Activated CD8-positive, alpha-beta memory T cell treated with anti-CD3 and anti-CD28 coated beads, Interleukin-2, amount 50 U/mL, for 24 hours (primary cell): Measurements from ENCODE around the gene SYK.

ENCODE experiments used
- DNase-seq: peaks from one replicate; pipeline ENCODE4 v3.0.0-alpha.2; 2020; ENCODE audit errors: extremely low read depth

The SYK gene

DNA sequence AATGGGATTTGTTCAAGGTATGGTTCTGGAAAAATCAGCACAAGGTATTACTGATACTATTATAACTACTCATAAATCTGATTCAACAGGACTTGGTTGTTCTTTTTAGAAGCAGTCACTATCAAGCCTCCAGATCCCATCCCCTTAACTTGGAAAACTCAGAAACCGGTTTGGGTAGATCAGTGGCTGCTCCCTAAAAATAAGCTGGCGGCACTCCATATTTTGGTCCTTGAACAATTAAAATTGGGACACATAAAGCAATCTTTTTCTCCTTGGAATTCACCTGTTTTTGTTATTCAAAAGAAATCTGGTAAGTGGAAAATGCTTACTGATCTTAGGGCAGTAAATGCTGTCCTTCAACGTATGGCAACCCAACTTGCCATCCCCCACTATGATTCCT, 104.2 kb downstream of the SYK start:
- DNase-seq = no peak

DNA sequence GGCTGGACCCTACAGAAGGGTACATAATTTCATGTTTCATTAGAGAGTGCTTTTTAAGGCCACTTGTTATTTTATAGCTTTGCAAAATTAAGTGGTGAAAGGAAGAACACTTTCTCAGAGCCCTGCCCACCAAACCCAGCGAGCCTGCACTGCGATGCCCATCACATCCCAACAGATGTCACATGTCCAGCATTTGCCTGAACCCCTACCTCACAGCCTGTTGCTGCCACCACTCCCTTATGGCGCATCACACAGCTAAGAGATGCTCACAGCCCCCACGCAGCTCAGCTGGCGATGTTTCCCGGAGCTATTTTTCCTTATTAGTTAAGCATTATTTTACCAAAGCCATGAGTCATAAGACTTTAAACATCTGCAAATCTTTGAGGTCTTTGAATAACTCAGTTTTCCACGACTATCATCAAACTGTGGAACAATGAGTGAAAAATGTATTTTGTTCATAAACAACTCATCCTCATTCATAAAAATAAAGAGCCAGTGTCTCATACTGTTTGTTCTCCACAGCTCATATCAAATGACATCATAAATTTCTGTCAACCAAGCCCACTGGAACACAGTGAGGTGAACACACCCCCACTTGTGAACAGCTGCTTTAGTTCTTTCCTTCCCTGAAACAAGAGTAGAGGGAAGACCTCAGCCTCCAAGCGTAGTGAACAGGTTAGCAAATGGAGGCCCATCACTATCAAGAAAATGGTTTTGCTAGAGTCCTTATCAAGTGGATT, 104.9 kb downstream of the SYK start:
- DNase-seq = no peak

DNA sequence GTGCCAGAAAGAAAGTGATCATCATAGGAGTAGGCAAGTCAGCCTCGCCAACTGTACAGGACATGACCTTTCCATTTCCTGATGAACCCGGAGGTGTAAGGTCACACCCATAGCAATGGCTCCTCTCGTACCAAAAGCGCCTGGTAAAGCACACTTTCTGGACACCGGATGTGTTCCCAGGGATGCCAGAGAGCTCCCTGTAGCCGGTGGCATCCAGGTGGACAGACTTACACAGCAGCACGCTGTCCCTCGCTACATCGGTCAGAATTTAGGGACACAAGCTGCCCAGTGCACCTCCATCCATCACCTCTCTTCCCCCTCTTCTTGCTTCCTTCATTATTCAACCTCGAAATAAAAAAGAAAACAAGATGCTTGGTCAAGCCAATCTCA, 105.4 kb downstream of the SYK start:
- no peak for DNase-seq

DNA sequence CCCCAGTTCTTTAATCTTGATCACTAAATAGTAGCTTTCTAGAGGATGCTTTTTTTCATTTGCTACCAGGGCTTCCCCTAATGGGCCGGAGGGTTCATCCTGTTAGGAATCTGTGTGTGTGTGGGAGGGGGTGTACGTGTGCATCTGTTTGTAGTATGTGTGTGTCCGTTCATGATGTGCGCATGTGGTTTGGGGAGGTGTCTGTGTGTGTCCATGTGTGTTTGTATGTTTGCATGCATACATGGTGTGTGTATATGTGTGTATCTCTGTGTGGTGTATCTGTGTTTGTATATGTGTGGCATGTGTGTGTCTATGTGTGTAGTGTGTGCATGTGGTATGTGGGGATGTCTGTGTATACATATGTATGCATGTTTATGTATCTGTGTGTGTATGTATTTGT, 106.2 kb downstream of the SYK start:
- no peak for DNase-seq

DNA sequence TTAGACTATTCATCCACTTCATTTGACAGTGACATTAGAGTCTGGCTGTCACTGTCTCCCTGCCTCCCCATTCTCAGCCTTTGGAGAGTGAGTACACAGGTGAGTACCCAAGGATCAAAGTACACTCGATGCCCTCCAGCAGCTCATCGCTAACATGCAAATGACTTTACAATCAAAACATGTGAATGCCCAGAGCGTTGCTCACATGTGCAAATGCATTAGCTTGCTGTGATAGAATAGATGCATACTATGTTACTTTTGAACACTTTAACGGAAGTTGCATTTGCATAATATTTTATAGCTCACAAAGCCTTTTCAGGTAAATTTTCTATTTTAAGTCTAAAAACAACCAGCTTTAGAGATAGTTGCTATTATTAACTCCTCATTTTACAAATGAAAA, 107.6 kb downstream of the SYK start:
- DNase-seq = no peak

DNA sequence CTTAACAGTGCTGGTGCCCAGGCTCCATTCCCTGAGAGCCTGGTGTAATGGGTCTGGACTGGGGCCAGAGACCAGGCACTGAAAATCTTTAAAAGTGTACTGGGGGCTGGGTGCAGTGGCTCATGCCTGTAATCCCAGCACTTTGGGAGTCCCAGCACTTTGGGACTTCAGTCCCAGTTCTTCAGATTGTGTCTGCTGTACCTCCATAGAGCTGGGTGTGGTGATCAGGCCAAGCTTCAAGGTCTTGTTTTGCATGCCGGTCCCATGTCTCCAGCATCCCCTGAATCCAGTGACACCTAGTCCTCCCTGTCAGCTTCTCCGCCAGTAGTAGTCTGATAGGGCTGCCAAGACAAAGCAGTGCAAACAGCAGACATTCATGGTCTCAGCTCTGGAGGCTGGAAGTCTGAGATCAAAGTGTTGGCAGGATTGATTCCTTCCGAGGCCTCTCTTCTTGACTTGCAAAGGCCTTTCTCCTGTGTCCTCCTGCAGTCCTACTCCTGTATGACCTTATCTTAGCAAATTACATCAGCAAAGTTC, 108.2 kb downstream of the SYK start:
- DNase-seq = no peak

DNA sequence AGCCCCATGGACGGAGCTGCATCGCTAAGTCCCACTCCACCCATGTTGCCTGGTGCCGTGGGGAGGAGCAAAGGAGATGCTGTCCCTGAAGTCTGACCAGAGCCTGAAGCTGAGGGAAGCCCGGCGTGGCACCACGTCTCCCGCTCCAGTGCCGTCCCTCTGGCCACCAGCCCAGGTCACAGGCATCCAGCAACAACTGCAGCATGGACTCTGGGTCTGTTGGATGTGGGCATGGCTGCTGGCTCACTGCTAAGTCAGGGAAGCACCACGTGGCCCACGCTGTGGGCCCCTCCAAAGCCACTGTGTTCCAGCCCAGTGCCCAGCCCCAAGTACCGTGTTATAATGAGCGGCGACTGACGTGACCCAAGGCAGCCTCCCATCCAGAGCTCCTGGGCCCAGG, 112.6 kb downstream of the SYK start:
- DNase-seq = no peak

DNA sequence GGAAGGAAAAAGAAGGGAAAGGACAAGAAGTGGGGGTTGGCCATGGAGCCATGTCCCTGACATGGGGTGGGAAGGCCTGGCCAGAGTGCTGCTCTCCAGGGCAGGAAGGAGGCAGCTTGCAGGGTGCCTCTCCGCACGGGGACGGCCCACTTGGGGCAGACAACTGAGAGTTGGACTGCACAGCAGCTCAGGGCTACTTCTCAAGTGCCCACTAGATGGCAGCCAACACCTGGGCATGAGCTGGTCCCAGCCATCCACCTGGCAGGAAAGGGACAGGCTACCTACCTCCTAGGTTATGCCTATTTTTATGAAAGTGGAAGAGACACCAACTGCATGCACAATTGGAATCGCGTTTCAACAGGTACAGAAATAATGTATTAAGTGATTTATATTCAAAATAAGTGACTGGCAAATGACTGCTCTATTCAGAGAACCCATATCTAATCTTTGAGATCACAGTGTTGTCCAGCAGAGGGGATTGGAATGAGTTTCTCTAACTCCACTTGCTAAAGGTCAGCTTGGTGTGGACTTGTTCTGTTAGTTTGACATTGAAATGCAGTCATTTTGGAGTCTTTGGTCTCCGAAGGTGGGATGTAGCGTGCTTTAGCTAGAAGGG, 113.4 kb downstream of the SYK start:
- peak; percentile 50 for DNase-seq

DNA sequence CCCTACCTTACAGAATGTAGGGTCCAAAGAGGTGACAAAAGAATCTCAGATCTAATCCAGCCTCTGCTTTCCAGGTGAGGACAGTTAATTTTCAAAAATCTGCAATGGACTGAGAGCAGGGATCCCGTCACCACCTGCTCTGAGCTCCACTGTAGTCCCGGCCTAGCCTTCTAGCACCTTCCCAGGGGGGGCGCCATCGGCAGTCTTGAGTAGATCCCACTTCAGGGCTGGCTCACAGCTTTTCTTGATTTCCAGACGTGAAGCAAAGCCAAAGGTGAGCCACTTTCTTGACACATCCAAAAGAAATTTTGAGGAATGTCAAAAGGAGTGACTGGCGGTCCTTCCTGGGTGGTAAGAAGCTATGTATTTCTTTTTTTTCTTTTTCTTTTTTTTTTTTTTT, 114.1 kb downstream of the SYK start:
- no peak for DNase-seq

DNA sequence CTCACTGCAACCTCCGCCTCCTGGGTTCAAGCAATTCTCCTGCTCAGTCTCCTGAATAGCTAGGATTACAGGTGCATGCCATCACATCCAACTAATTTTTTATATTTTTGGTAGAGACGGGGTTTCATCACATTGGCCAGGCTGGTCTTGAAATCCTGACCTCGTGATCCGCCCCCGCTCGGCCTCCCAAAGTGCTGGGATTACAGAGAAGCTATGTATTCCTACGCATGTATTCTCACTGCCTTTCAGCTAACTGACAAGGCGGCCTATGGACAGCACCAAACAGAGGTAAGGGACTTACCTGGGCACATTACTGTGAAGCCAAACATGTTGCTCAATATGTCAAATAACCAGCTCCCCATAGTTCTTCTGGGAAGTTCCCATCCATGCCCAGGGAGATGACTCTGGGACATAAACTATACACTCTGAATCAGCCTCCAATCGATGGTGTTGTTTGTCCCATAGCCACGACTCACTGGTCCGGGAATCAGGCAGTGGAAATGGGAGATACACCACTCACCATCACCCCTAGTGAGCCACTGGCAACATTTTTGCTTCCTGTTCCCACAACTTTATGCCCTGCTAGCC, 114.6 kb downstream of the SYK start:
- no peak for DNase-seq

DNA sequence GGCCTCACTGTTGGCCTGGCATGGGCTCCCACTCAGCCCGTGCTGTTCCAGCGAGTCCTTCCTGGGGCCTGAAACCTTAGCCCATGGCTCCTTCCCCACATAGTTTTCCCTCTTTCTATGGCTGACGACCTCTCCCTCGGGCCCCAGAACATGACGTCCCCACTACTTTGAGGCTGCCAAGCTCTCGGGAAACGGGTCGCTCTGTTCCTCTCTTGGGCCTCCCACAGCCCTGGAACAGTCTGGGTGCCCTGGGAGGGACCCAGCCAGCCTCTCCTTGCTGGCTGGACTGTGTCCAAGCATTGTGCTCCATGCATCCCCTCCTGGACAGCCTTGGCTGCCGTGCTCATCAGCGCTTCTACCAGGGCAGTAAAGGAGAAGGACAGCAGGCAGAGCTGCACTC, 118.3 kb downstream of the SYK start:
- no peak for DNase-seq

DNA sequence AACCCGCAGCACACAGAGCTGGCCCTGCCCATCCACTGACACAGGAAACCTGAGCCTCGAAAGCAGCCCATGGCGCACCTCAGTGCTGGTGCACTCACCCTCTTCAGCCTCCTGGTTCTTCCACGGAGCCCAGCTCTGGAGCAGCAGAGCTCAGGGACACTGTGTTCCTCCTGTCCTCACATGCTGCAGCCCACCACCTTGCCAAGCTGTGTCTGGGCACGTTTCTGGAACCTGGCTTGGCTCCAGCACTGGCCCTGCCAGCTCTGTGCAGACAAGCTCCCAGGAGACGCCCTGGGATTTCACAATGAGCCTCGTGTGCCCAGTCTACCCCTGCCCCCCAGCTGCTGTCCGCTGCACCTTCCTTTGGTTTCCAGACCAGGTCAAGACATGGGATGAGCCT, 119.5 kb downstream of the SYK start:
- DNase-seq = no peak

DNA sequence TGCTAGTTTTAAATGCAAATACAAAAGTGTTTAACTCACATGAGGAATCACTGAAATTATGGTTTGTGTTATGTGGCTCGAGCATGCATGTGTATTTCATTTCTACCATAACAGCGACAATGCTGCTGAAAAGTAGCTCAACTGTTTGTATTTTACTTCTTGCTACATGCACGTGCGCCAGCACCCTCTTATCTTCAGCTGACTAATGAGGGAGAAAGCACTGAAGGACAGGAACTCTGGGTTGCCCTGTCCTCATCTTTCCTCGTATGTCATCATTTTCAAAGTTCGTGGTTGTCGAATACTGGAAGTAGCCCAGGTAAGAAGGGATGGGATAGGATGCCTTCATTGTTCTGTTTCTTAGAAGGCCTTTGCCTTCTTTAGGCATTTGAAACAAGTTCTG, 120.3 kb downstream of the SYK start:
- no peak for DNase-seq

DNA sequence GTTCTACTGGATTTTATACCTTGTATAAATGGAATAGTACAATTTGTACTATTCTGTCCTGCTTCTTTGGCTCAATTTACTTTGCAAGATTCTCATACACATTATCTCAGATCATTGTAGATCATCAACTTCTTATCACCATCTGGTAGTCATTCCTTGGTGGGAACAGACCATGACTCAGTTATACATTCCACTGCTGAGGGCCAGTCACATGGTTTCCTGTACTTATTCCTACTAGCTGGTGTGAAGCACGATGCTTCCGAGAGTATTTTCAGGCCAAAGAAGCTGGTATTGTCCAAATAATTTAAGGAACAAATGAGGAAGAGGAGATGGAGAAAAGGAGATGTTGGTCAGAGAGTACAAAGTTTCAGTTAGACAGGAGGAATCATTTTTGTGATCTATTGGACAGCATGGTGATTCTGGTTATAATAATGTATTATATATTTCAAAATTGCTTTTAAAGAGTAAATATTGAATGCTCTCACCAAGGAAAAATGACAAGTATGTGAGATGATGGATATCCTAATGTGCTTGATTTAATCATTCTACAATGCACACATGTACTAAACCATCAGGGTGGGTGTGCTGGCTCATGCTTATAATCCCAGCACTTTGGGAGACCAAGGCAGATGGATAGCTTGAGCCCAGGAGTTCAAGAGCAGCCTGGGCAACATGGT, 124.1 kb downstream of the SYK start:
- no peak for DNase-seq

DNA sequence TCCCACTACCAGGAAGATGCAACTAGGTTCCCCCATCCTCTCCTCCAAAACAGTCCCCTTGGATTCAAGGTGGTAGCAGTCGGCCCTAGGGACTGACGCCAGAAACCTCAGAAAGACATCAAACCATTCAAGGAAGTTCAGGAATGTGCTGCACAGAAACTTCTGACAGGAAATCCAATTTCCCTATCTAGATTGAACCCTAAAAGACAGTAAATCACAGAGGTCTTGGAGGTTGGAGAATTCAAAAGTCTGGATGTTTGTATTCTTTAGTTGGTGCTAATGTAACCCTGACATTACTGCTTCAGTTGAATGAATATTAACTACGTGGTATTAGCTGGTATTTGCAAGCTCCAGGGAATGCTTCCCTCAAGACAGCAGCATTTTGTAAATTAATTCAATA, 125.3 kb downstream of the SYK start:
- DNase-seq = no peak

DNA sequence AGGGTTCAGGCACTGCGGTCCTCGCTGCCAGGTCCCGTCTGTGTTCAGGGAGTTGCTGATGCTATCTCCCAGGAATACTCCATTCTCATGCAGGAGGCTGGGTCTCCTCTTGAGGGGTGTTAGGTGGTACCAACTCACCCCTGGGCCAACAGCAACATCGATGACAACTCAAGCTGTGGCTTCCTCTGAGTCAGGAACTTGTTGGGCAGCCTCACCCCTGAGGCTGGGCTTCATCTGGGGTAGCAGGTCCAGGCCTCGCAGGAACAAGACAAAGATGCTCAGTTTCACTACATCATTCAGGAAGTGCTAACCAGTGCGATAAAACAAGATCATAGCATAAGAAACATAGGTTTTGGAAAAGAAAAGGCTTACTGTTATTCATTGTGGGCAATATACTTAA, 125.9 kb downstream of the SYK start:
- no peak for DNase-seq

DNA sequence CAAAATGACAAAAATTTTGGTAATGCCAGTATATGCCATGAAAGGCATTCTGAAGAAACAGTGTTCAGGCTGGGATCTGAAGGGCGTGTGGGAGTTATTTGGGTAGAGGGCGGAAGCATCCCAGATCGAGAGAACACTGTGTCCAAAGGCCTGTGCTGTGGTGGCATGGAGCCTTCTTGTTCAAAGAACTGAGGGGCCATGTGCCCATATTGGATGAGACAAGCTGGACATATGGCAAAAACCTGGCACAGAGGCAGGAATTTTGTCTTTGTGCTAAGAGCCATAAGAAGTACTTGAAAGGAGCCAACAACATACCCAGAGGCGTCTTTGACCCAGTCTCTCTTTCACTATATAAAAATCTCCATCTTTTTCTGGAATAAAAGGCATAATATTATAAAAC, 128.0 kb downstream of the SYK start:
- DNase-seq = no peak

DNA sequence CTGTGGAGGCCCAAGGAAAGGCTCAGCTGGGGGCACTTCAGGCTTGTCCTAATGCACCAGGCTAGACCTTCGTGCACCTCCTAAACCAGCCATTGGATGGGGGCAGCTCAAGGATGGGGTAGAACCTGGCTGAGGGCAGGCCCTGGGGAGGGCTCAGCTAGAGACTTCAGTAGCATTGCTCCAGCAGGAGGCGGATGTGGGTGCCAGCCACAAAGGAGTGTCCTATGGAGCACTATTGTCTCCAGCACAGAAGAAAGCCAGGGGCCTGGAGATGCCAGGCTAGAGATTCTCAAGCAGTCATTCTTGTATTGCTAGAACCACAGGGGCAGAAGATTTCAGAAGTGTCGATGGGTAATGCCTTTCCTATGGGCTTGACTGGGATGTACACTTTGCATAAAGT, 131.8 kb downstream of the SYK start:
- no peak for DNase-seq

DNA sequence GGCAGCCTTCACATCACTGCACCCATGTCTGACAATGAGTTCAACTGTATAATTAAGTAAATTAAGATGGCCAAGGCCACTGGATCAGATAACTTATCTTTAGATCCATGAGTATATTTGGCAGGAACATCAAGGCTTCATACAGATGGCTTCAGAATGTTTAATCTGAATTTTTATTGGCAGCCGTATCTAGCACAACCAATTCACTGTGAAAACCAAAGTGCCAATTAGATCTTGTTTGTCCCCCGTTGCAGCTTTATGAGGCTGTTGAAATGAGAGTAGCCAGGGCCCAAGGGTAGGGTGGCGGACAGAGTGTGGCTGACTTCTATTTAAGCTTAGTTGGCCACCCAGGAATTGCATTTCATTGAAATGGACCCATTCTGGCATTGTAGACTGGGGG, 137.7 kb downstream of the SYK start:
- DNase-seq = no peak

DNA sequence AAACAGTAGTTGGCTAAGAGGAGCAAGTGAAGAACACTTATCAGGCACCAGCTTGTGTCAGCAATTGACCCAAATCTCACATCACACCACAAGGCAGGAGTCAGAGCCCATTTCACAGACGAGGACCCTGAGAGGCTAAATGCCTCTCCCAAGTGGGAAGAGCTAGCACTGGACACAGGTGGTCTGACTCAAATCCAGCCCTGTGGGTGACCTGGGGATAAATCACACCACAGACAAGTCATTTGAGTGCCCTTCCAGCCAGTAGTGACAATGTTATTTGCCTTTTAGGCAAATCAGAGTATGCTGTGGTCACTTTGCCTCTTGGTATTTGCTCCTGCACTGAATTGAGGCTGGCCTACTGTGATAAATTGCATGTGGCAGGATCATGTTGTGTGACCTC, 138.7 kb downstream of the SYK start:
- DNase-seq = no peak

DNA sequence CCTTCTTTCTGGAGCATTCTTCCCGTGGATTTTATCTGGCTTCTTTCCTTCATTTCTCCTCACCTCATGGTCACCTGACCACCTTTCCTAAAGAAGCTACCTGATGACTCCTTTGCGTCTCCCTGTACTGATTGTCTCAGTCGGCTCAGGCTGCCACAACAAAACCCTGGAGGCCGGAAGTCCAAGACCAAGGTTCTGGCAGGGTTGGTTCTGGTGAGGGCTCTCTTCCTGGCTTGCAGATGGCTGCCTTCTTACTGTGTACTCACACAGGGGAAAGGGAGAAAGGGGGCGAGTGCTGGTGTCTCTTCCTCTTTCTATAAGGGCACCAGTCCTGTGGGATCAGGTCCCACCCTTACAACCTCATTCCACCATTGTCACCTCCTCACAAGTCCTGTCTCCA, 140.0 kb downstream of the SYK start:
- no peak for DNase-seq

DNA sequence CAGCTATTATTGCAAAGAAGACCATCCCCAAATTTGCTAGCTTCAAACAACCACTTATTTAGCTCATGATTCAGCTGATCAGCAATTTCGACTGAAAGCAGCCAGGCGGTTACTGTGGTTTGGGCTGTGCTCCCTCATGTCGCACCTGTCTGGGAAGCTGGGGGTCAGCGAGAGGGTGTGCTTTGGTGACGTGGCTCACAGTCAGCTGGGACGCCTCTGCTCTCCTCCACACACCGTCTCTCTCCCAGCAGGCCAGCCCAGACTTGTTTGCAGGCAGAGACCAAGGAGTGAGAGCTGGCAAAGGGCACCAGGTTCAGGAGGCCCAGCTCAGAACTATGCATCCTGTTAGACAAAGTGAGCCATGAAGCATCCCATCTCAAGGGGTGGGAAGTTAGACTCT, 140.9 kb downstream of the SYK start:
- DNase-seq = no peak

DNA sequence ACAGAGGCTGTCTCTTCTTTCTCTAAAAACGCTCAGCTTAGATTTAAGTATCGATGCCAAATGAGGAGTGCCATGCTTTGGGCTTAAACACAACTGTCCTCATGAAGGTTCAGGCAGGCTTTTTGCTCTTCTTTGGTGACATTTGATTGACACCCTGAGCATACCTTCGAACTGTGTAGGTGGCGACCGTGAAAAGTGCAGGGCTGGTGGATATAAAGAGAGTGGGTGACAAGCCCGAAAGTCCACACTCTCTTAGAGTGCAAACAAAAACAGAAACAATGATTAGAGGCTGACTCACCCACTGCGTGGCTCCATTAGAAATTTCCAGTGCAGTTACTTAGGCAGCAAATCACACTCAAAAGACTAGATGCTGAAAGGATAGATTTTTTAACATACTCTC, 141.7 kb downstream of the SYK start:
- DNase-seq = no peak
